Uterus (tissue), 4 donors: ENCODE data around the gene THSD1. TPM values are rescaled to one million over a fixed set of nuclear protein-coding genes. Genes with fewer than 3 reads are reported as not detected.

ENCODE experiments used
- DNase-seq, 2 donors: peaks; one replicate each; pipeline ENCODE4 v3.0.0-alpha.2; 2019 to 2020
- H3K27ac ChIP-seq, 2 donors: fragments of 200-600 bp; sonication (generic); 1 replicate in 1 of 2; 2 replicates in 1 of 2; pipeline ENCODE4 v1.5.1; 2016 to 2018
- H3K27me3 ChIP-seq, 2 donors: fragments of 200-600 bp; sonication (generic); one replicate each; pipeline ENCODE4 v1.5.1; 2018 to 2019; ENCODE audit warnings: control low read depth in 1 of 2
- H3K36me3 ChIP-seq, 2 donors: fragments of 200-600 bp; sonication (generic); one replicate each; pipeline ENCODE4 v1.5.1; 2019; ENCODE audit warnings: control low read depth in 1 of 2
- H3K4me1 ChIP-seq, 2 donors: fragments of 200-600 bp; sonication (generic); one replicate each; pipeline ENCODE4 v1.5.1; 2018 to 2019; ENCODE audit warnings: control low read depth in 1 of 2
- H3K4me3 ChIP-seq, 2 donors: fragments of 200-600 bp; sonication (generic); 1 replicate in 1 of 2; 2 replicates in 1 of 2; pipeline ENCODE4 v1.5.1; 2018 to 2019; ENCODE audit warnings: mild to moderate bottlenecking in 1 of 2
- H3K9me3 ChIP-seq, 2 donors: fragments of 200-600 bp; sonication (generic); one replicate each; pipeline ENCODE4 v1.5.1; 2019; ENCODE audit warnings: control low read depth in 1 of 2
- CTCF ChIP-seq, 4 experiments: fragments of 200-600 bp in 2 of 4; fragments of 450-650 bp in 2 of 4; sonication (generic) in 2 of 4; IDR thresholded peaks; one replicate each; pipeline ENCODE4 v1.5.1; 2016 to 2019; ENCODE audit warnings: antibody characterized with exemption in 4 of 4, mild to moderate bottlenecking in 2 of 4, moderate library complexity in 1 of 4
- POLR2A ChIP-seq, 2 donors: fragments of 450-650 bp; IDR thresholded peaks; one replicate each; pipeline ENCODE4 v1.6.1; 2016; ENCODE audit warnings: antibody characterized with exemption in 2 of 2, mild to moderate bottlenecking in 1 of 2, moderate library complexity in 1 of 2
- intact Hi-C: fragments of 100-400 bp; cut with DNase I; formaldehyde crosslinking; loops from one replicate; pipeline ENCODE4 v1.15.1; 2023; ENCODE audit warnings: low total_unique reads
- total RNA-seq, 4 donors: library from RNA; depleted of rRNA in 3 of 4; stranded (reverse); fragments of >200 nt in 3 of 4; gene quantifications; one replicate each; pipeline versions ENCODE4 v1.1.0 to v1.2.4, GENCODE V29; 2014 to 2023
- donor health status: DM: yes; HTN: yes; CAD: no.

THSD1 gene
- total RNA-seq, 4 donors from 2014 or later, result 5.3 to 31.2 (median 20.1) TPM

DNA sequence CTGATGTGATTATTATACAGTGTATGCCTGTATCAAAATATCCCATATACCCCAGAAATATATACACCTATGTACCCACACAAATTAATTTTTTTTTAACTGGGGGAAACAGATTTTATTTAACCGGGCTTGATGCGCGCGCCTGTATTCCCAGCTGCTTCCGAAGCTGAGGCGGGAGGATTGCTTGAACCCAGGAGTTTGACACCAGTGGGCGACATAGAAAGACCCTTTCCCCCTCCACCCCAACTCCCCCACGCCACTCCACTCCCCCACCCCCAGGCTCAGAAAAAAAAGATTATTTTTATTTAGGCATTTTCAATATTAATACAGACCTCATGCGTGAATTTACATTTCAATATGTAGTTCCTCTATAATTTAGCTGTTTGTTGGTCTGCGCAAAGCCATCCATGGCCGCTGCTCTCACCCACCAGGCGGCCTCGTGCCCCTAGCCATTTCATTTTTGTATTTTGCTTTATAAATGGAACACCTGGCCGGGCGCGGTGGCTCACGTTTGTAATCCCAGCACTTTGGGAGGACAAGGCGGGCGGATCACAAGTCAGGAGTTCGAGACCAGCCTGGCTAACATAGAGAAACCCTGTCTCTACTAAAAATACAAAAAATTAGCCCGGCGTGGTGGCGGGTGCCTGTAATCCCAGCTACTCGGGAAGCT, 45.3 kb upstream of the THSD1 start:
- H3K36me3 ChIP-seq, result no peaks in the 10 kb centered on the region
- no peaks in the 10 kb centered on the region for H3K27me3 ChIP-seq
- no peak overlapping the region for H3K4me3 ChIP-seq
- DNase-seq, result no peak
- intact Hi-C loops, result no loop called here
- no peaks in the 10 kb centered on the region for H3K4me1 ChIP-seq
- no peaks in the 10 kb centered on the region for H3K9me3 ChIP-seq
- H3K27ac ChIP-seq, result peak overlapping the region in 1 of 2 donors; percentile 94
- TF ChIP-seq CTCF (IDR thresholded peaks at IDR 0.05) (no peak), POLR2A (IDR thresholded peaks at IDR 0.05) (no peak)

DNA sequence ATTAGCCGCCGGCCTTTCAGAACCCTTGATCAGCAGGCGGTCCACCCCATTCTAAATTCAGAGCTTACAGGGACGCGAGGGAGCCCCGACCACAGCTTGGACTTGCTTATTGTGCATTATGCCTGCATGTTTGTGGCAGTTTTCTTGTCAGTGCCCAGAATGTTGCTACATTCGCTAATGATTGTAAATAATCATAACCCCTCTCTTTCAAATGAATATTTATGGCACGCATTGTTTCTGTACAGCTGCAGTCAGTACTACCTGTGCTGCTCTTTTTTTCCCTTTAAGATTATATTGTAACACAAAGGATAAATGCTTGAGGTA, 44.8 kb upstream of the THSD1 start:
- DNase-seq, result no peak
- Histone ChIP-seq H3K9me3 (no peaks in the 10 kb centered on the region), H3K4me1 (no peaks in the 10 kb centered on the region), H3K36me3 (no peaks in the 10 kb centered on the region), H3K4me3 (peak overlapping the region in 1 of 2 donors; percentile 86), H3K27me3 (no peaks in the 10 kb centered on the region), H3K27ac (peak overlapping the region in 1 of 2 donors; percentile 94)
- TF ChIP-seq POLR2A (IDR thresholded peaks at IDR 0.05), result no peak
- peak in 1 of 4 experiments; percentile 2 for TF ChIP-seq CTCF (IDR thresholded peaks at IDR 0.05)
- intact Hi-C loops, result no loop called here

- Histone ChIP-seq H3K9me3 (no peaks in the 10 kb centered on the region), H3K4me3 (peak within 1 kb of the TSS; percentile 42 to 86), H3K36me3 (no peaks in the 10 kb centered on the region), H3K27ac (peak within 1 kb of the TSS; percentile 88 to 94), H3K27me3 (no peaks in the 10 kb centered on the region), H3K4me1 (no peaks in the 10 kb centered on the region)
- peak; percentile 95 to 97 for DNase-seq
- peak; percentile 53 to 92 for TF ChIP-seq POLR2A (IDR thresholded peaks at IDR 0.05)
- peak; percentile 94 to 100 (median 100) for TF ChIP-seq CTCF (IDR thresholded peaks at IDR 0.05)
- intact Hi-C loops, result no loop called here
Measured at GRCh38 chr13:52450012-52450792, 44.2 kb upstream of the THSD1 start, which contains the start of gene VPS36. Gene VPS36, minus strand, starts transcription at chr13:52450634. Its CDS starts 40 bp downstream, at chr13:52450594.

DNA sequence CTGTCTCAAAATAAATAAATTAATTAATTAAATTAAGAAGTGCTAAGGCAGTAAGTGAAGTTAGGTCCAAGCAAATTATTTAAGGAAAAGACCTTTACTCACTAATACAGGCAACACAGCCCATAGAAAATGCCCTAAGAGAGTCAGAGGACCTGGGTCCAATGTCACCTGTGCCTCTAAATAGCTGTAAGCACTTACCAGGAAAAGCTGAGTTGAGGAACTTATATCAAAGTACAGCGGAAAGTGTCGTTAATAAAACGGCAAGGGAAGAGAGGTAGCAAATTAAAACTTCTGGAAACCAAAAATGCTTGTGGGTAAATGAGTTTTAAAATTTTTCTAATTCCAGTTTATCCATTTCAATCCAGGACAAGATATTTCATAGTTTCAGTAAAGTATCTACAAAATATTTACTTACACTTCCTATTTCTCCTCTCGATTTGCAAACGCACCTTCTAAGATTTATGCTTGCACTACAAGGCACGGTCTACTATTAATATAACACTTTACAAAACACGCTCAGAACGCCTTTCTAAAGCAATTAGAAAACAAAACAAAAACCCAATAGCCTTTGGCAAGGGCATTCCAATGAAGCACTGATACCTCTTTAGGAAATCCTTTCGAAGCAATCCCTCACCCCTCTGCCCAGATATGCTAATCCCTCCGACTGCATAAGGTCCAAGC, 43.5 kb upstream of the THSD1 start:
- Histone ChIP-seq H3K9me3 (no peaks in the 10 kb centered on the region), H3K4me3 (peak overlapping the region; percentile 42 to 86), H3K27me3 (no peaks in the 10 kb centered on the region), H3K4me1 (no peaks in the 10 kb centered on the region), H3K27ac (peak overlapping the region; percentile 88 to 94), H3K36me3 (no peaks in the 10 kb centered on the region)
- intact Hi-C loops, result no loop called here
- no peak for DNase-seq
- no peak for TF ChIP-seq POLR2A (IDR thresholded peaks at IDR 0.05)

GRCh38 chr13:52447815-52448552, 42.0 kb upstream of the THSD1 start:
- no peaks in the 10 kb centered on the region for H3K27me3 ChIP-seq
- H3K36me3 ChIP-seq, result no peaks in the 10 kb centered on the region
- TF ChIP-seq CTCF (IDR thresholded peaks at IDR 0.05) (no peak), POLR2A (IDR thresholded peaks at IDR 0.05) (no peak)
- no peak overlapping the region for H3K27ac ChIP-seq
- no peak overlapping the region for H3K4me3 ChIP-seq
- DNase-seq, result no peak
- H3K4me1 ChIP-seq, result no peaks in the 10 kb centered on the region
- H3K9me3 ChIP-seq, result no peaks in the 10 kb centered on the region
- intact Hi-C loops, result no loop called here
